Stimulated activated CD4-positive, alpha-beta T cell treated with anti-CD3 and anti-CD28 coated beads, Interleukin-4, amount 100 ng/mL, for 48 hours (primary cell): ENCODE data around the gene CLSTN1.
"Not testable (repeated sequence)": the region's sequence is repeated elsewhere in the genome, so short reads cannot be mapped to it uniquely, and the experiment has no call there.

ENCODE experiments used
- DNase-seq, 2 donors: peaks; one replicate each; pipeline ENCODE4 v3.0.0-alpha.2; 2020; ENCODE audit warnings: low read depth in 2 of 2

Gene CLSTN1

GRCh38 chr1:9762446-9762845 is 61.3 kb downstream of the CLSTN1 start:
- DNase-seq, result not testable (repeated sequence)

DNA sequence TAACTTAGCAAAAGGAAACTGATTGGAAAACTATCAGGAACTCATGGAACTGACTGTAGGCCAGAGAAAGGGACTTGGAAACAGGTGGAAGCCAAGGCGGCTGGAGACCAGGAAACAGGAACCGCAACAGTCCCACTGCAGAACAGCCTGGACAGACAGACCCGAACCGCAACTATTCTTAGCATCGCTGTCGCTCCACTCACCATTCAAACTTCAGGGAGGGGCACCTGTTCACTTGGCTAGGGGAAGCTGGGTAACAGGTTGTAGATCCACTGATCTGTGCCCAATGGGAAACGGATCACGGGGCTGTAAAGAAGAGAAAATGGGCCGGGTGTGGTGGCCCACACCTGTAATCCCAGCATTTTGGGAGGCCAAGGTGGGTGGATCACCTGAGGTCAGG is 61.9 kb downstream of the CLSTN1 start:
- DNase-seq, result no peak

DNA sequence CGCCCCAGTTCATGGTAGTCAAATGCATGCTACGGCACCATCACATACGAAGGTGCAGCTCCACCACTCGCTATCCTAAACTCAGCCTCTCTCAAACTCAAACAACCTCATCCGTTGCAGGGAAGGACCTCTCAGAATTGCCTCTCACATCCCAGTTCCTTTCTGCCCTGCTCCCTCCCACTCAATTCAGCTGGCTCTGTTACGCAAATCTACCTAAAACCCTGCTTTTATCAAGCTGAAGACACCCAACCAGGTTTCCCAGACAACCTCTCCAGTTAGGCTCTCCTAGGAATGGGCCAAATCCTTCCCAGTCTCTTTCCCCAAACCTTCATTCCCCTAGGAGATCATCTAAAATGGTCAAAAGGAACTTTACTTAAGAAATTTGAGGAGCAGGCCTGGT is 62.9 kb downstream of the CLSTN1 start:
- DNase-seq, result no peak

GRCh38 chr1:9759939-9760338 is 63.8 kb downstream of the CLSTN1 start:
- DNase-seq, result no peak

- DNase-seq, result no peak
Observed at GRCh38 chr1:9758559-9759121, 65.1 kb downstream of the CLSTN1 start.

- DNase-seq, result no peak
Observed at GRCh38 chr1:9755441-9755995, 68.2 kb downstream of the CLSTN1 start.

- no peak for DNase-seq
Observed at GRCh38 chr1:9753121-9753531, 70.6 kb downstream of the CLSTN1 start.

DNA sequence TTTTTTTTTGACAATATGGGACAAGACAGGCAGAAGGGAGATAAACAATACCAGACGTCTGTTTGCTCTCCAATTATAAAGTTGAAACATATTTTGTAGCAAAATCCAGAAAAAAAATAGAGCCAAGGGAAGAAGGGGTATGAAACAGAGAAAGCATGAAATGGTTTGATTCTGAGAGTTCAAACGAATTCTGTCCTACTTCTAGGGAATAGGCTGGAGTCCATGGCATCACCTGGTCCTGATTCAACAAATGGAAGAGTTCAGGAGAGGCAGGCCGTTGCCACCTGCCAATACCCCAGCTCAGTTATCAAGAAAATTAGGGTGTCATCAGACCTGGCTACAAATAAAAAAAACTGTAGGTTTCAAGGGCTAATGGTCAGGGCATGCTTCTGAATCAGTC is 71.8 kb downstream of the CLSTN1 start:
- no peak for DNase-seq

DNA sequence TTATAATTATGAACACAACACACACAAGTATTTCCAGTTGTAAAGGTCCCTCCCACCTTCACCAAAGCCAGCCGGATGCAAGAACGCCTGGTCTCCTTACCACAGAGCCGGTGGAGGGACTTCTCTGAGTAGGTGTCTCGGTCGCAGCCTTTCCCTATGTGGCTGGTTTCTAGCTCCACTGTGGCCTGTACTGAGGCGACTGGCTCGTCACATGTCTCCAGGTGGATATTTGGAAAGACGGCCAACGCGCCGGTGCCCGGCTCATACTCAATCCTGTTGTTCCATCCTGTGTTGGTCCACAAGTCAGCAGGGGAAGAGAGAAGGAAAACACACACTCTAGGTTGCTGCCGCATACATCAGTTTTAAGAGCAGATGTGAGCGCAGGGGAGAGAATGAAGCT is 74.4 kb downstream of the CLSTN1 start:
- DNase-seq, result no peak

- DNase-seq, result not testable (repeated sequence)
Observed at GRCh38 chr1:9748391-9748790, 75.4 kb downstream of the CLSTN1 start.

DNA sequence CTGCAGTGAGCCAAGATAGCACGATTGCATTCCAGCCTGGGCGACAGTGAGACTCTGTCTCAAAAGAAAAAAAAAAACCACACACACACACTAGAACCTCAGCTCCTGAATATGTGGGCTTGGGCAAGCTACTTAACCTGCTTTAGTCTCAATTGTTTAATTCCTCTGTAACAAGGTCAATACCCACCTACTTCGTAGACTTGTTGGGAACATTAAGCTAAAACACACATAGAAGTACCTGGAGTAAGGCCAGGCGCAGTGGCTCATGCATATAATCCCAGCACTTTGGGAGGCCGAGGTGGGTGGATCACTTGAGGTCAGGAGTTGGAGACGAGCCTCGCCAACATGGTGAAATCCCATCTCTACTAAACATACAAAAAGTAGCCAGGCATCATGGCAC is 77.1 kb downstream of the CLSTN1 start:
- DNase-seq, result no peak

DNA sequence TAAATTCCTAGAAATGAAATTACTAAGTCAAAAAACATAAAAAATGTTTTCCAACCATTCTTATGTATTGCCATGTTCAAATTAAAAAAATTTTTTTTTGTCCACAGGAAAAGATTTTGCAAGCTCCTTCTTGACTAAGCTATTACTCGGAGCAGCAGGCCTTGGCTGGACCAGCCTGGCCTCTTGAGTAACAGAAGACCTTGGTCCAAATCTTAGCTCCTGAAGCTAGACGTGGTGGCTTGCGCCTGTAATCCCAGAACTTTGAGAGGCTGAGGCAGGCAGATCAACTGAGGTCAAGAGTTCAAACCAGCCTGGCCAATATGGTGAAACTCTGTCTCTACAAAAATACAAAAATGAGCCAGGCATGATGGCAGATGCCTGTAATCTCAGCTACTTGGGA is 77.6 kb downstream of the CLSTN1 start:
- DNase-seq, result no peak

DNA sequence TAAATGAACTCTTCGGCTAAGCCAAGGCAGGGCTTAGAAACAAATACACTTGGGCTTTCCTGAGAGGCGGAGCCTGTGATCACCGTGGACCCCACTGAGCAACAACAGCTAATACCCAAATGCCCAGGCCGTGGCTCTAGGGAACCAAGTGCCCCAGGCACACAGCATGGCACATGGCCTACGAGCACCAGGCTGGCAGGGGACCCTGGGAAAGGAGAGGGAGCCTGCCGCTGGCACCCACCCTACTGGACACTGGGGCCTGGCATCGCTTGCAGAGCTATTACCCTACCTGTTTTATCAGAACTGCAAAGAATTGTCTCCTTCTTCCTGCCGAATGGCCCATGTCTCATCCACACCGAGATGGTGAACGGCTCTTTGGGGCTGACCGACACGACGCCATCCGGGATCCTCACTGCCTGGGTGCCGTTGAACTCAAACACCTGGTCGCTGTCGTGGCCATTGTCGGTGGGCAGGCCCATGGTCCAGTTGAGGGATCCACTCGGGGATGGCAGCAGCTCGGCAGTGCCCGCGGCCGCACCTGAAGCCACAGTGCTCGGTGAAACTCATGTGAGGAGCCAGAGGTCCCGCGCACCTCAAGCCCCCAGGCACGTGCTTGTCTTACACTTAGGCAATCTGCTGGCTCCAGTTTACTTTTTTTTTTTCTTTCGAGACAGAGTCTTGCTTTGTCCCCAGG is 79.5 kb downstream of the CLSTN1 start:
- no peak for DNase-seq

GRCh38 chr1:9737671-9738070 is 86.1 kb downstream of the CLSTN1 start:
- no peak for DNase-seq

DNA sequence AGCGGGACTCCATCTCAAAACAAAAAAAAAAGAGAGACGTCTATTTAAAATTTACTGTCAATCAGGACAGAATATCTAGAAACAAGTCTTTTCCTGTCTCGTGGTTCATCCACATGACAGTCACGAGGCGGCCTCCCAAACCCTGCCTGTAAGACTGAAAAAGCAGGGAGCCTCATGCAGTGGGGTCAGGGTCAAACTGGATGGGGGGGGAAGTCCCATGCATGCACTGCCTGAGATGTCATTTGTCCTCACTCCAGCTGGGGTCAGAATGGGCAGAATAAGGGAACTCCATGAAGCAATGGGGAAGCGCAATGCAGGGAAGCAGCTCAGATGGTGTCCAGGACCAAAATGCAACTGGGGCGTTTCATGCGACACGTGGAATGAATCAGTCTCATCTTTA is 86.7 kb downstream of the CLSTN1 start:
- DNase-seq, result no peak

DNA sequence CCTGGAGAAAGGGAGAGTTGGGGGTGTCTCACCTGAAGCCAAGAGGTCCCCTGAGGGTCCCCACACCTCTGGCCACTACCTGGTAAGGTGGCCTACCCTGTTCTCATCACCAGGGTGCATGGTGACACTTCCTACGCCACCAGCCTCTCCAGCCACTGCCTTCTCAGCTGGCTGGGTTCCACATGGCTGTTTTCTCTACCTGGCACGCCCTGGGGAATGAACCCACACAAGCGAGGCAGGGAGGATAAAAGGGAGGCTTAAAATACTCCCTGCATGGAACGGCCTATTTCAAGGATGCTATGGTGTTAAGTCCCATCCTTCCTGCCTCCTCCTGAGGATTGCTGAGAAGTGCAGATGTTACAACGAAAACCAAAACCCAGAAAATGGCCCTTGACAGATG is 87.5 kb downstream of the CLSTN1 start:
- DNase-seq, result no peak

- no peak for DNase-seq
Observed at GRCh38 chr1:9735800-9736199, 88.0 kb downstream of the CLSTN1 start.

DNA sequence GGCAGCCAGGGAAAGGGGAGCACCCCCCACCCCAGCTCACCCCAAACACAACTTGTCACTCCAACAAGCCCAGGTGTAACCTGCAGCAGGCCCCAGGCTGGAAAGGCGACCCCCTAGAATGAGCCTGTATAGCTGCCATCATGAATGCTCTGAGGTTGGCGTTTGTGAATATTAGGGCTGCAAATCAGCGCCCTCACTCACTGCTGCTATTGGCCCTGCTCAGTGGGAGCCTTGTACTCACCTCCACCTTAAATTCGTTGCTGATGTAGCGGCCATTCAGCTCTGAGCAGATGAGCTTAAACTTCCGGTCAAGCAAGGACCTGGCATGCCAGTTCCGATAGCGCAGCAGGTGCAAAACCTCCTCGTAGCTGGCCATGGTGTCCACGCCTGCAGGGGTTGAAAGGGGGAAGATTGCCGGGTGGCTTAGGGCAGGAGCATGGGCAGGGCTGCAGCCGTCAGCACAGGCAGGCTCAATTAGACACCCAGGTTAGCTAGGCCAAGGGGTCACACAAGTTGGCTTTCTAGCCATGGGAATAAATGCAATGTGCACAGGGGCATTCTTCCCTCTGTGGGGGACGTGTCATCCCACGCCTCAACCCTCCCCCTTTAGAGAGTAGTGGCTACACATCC is 90.5 kb downstream of the CLSTN1 start:
- DNase-seq, result no peak

GRCh38 chr1:9732123-9732971 is 91.4 kb downstream of the CLSTN1 start:
- no peak for DNase-seq

GRCh38 chr1:9731561-9731960 is 92.2 kb downstream of the CLSTN1 start:
- DNase-seq, result no peak

DNA sequence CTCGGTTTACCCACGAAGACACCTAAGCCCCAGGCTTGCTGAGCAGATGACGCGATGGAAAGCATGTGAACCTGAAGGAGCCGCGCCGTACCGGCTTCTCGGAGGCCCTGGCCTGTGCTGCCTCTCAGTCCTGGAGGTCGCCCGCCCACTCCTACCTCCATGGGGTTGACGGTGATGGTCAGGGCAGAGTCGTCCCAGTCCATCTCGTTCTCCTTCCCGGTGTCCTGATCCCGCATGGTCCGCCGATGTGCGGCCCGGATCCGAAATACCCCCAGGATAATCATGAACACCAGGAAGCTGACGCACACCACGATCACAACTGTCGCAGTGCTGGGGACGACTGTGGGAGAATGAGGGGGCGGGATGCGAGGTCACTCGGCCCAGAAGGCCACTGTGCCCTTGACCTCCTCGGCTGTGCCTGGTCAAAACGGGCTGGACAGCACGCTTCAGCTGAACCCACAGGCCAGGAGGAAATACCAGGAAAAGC is 92.7 kb downstream of the CLSTN1 start:
- no peak for DNase-seq
